ENCODE results near the gene UBXN10. TPM values are rescaled to one million over a fixed set of nuclear protein-coding genes. Genes with fewer than 3 reads are reported as not detected.
A peak's percentile ranks its signal among the peaks of the same experiment; 100 is the strongest.

UBXN10 gene
- total and polyA plus RNA-seq, 4 experiments from 2014 or later, result 0.06 to 0.78 (median 0.39) TPM

GRCh38 chr1:20183616-20184271 lies 2.2 kb upstream of the UBXN10 start:
- ChIA-PET CTCF (ENCODE audit: partially characterized antibody) (interaction anchor here (1.1 to 1.6 kb wide), 5 partner anchors 10 to 32 kb away, joined by 3 to 6 read pairs (median 5); no protein-coding TSS in a partner anchor), POLR2A (ENCODE audit: partially characterized antibody) (no interaction called here)
- Mint-ChIP-seq H3K4me3 (peak overlapping the region in 7 of 8 donors; percentile 7 to 89 (median 41)), H3K4me1 (peaks cover 36 to 53% (median 44%) of the 10 kb centered on the region in 4 donors), H3K9me3 (no peaks in the 10 kb centered on the region), H3K27ac (peak overlapping the region in 5 of 7 donors; percentile 44 to 80 (median 77)), H3K27me3 (peaks cover 0 to 2% of the 10 kb centered on the region in 2 donors), H3K36me3 (no peaks in the 10 kb centered on the region)
- intact Hi-C loops (cut with micrococcal nuclease), result no loop called here
- no peaks in the 10 kb centered on the region for H3K36me3 ChIP-seq (ENCODE audit: insufficient read depth, low read length)
- H3K4me3 ChIP-seq (ENCODE audit: low read length in 2 of 2), result no peak overlapping the region
- no peak overlapping the region for H3K27ac ChIP-seq (ENCODE audit: low read depth, low read length)
- no peaks in the 10 kb centered on the region for H3K9me3 ChIP-seq (ENCODE audit: control insufficient read depth in 1 of 2, low read length in 2 of 2)
- peaks cover 42% of the 10 kb centered on the region for H3K4me1 ChIP-seq (ENCODE audit: insufficient read depth, low read length)
- DNase-seq, result no peak
- H3K27me3 ChIP-seq (ENCODE audit: insufficient read depth, low read length), result no peaks in the 10 kb centered on the region

- H3K4me3 Mint-ChIP-seq, result peak overlapping the region in 7 of 8 donors; percentile 0 to 89 (median 85)
- no peaks in the 10 kb centered on the region for H3K36me3 Mint-ChIP-seq
- intact Hi-C loops (cut with micrococcal nuclease), result no loop called here
- no peaks in the 10 kb centered on the region for H3K9me3 ChIP-seq (ENCODE audit: control insufficient read depth in 1 of 2, low read length in 2 of 2)
- CTCF ChIA-PET (ENCODE audit: partially characterized antibody), result interaction anchor here (1.1 to 1.4 kb wide), 2 partner anchors 9 to 10 kb away, joined by 4 to 5 read pairs; no protein-coding TSS in a partner anchor
- no peaks in the 10 kb centered on the region for H3K27me3 ChIP-seq (ENCODE audit: insufficient read depth, low read length)
- peaks cover 47% of the 10 kb centered on the region for H3K4me1 ChIP-seq (ENCODE audit: insufficient read depth, low read length)
- H3K27ac Mint-ChIP-seq, result peak overlapping the region in 6 of 7 donors; percentile 34 to 80 (median 48)
- POLR2A ChIA-PET (ENCODE audit: partially characterized antibody), result no interaction called here
- H3K27ac ChIP-seq (ENCODE audit: low read depth, low read length), result no peak overlapping the region
- no peaks in the 10 kb centered on the region for H3K36me3 ChIP-seq (ENCODE audit: insufficient read depth, low read length)
- H3K4me3 ChIP-seq (ENCODE audit: low read length in 2 of 2), result no peak overlapping the region
- no peak for DNase-seq
- no peaks in the 10 kb centered on the region for H3K9me3 Mint-ChIP-seq
- peaks cover 0 to 3% of the 10 kb centered on the region in 2 donors for H3K27me3 Mint-ChIP-seq
- H3K4me1 Mint-ChIP-seq, result peaks cover 36 to 59% (median 45%) of the 10 kb centered on the region in 4 donors
Observed at GRCh38 chr1:20184481-20184900, 1.4 kb upstream of the UBXN10 start.

- H3K4me3 ChIP-seq (ENCODE audit: low read length in 2 of 2), result peak overlapping the region; percentile 49 to 56
- H3K36me3 ChIP-seq (ENCODE audit: insufficient read depth, low read length), result no peaks in the 10 kb centered on the region
- Mint-ChIP-seq H3K4me1 (peaks cover 35 to 59% (median 45%) of the 10 kb centered on the region in 4 donors), H3K36me3 (no peaks in the 10 kb centered on the region), H3K27me3 (peaks cover 0 to 3% of the 10 kb centered on the region in 2 donors), H3K9me3 (no peaks in the 10 kb centered on the region), H3K27ac (peak overlapping the region; percentile 77 to 90 (median 84)), H3K4me3 (peak overlapping the region; percentile 80 to 89 (median 86))
- H3K4me1 ChIP-seq (ENCODE audit: insufficient read depth, low read length), result peaks cover 47% of the 10 kb centered on the region
- no peaks in the 10 kb centered on the region for H3K9me3 ChIP-seq (ENCODE audit: control insufficient read depth in 1 of 2, low read length in 2 of 2)
- no peaks in the 10 kb centered on the region for H3K27me3 ChIP-seq (ENCODE audit: insufficient read depth, low read length)
- intact Hi-C loops (cut with micrococcal nuclease), result no loop called here
- peak overlapping the region; percentile 35 for H3K27ac ChIP-seq (ENCODE audit: low read depth, low read length)
- DNase-seq, result peak; percentile 64 to 81 (median 71)
- ChIA-PET CTCF (ENCODE audit: partially characterized antibody) (interaction anchor here (1.4 kb wide), 1 partner anchor 9 kb away, joined by 4 read pairs; no protein-coding TSS in a partner anchor), POLR2A (ENCODE audit: partially characterized antibody) (no interaction called here)
Observed at GRCh38 chr1:20184997-20185833, 681 bp upstream of the UBXN10 start.

GRCh38 chr1:20187103-20187812 lies 1.4 kb downstream of the UBXN10 start:
- no peaks in the 10 kb centered on the region for H3K36me3 Mint-ChIP-seq
- peaks cover 35 to 59% (median 45%) of the 10 kb centered on the region in 4 donors for H3K4me1 Mint-ChIP-seq
- no peak overlapping the region for H3K27ac ChIP-seq (ENCODE audit: low read depth, low read length)
- DNase-seq, result peak; percentile 17 to 53 (median 33)
- intact Hi-C loops (cut with micrococcal nuclease), result no loop called here
- H3K27me3 ChIP-seq (ENCODE audit: insufficient read depth, low read length), result no peaks in the 10 kb centered on the region
- POLR2A ChIA-PET (ENCODE audit: partially characterized antibody), result interaction anchor here (0.6 to 1.8 kb wide), 4 partner anchors 9 to 136 kb away, joined by 3 to 5 read pairs (median 3); no protein-coding TSS in a partner anchor
- H3K9me3 Mint-ChIP-seq, result no peaks in the 10 kb centered on the region
- CTCF ChIA-PET (ENCODE audit: partially characterized antibody), result interaction anchor here (1.0 to 3.0 kb wide), 3 partner anchors 9 to 26 kb away, joined by 4 to 13 read pairs (median 4); no protein-coding TSS in a partner anchor
- peak overlapping the region in 6 of 7 donors; percentile 4 to 88 (median 72) for H3K27ac Mint-ChIP-seq
- H3K4me3 ChIP-seq (ENCODE audit: low read length in 2 of 2), result peak overlapping the region in 1 of 2 donors; percentile 13
- no peaks in the 10 kb centered on the region for H3K9me3 ChIP-seq (ENCODE audit: control insufficient read depth in 1 of 2, low read length in 2 of 2)
- peaks cover 47% of the 10 kb centered on the region for H3K4me1 ChIP-seq (ENCODE audit: insufficient read depth, low read length)
- peak overlapping the region; percentile 75 to 92 (median 84) for H3K4me3 Mint-ChIP-seq
- peaks cover 0 to 3% of the 10 kb centered on the region in 2 donors for H3K27me3 Mint-ChIP-seq
- no peaks in the 10 kb centered on the region for H3K36me3 ChIP-seq (ENCODE audit: insufficient read depth, low read length)

GRCh38 chr1:20187813-20188454 lies 2.0 kb downstream of the UBXN10 start:
- Histone ChIP-seq H3K4me3 (ENCODE audit: low read length in 2 of 2) (peak overlapping the region in 1 of 2 donors; percentile 13), H3K9me3 (ENCODE audit: control insufficient read depth in 1 of 2, low read length in 2 of 2) (no peaks in the 10 kb centered on the region), H3K4me1 (ENCODE audit: insufficient read depth, low read length) (peaks cover 47% of the 10 kb centered on the region), H3K36me3 (ENCODE audit: insufficient read depth, low read length) (no peaks in the 10 kb centered on the region), H3K27me3 (ENCODE audit: insufficient read depth, low read length) (no peaks in the 10 kb centered on the region), H3K27ac (ENCODE audit: low read depth, low read length) (no peak overlapping the region)
- H3K4me3 Mint-ChIP-seq, result peak overlapping the region in 6 of 8 donors; percentile 9 to 92 (median 66)
- peaks cover 0 to 3% of the 10 kb centered on the region in 2 donors for H3K27me3 Mint-ChIP-seq
- H3K27ac Mint-ChIP-seq, result peak overlapping the region in 3 of 7 donors; percentile 23 to 47 (median 40)
- DNase-seq, result no peak
- H3K9me3 Mint-ChIP-seq, result no peaks in the 10 kb centered on the region
- CTCF ChIA-PET (ENCODE audit: partially characterized antibody), result interaction anchor here (1.0 to 3.0 kb wide), 4 partner anchors 8 to 31 kb away, joined by 3 to 13 read pairs (median 4); no protein-coding TSS in a partner anchor
- intact Hi-C loops (cut with micrococcal nuclease), result no loop called here
- POLR2A ChIA-PET (ENCODE audit: partially characterized antibody), result interaction anchor here (0.6 to 1.8 kb wide), 3 partner anchors 8 to 25 kb away, joined by 3 to 5 read pairs (median 3); no protein-coding TSS in a partner anchor
- H3K36me3 Mint-ChIP-seq, result no peaks in the 10 kb centered on the region
- peaks cover 35 to 59% (median 45%) of the 10 kb centered on the region in 4 donors for H3K4me1 Mint-ChIP-seq

- H3K9me3 ChIP-seq (ENCODE audit: control insufficient read depth in 1 of 2, low read length in 2 of 2), result no peaks in the 10 kb centered on the region
- H3K27me3 ChIP-seq (ENCODE audit: insufficient read depth, low read length), result no peaks in the 10 kb centered on the region
- no peaks in the 10 kb centered on the region for H3K36me3 ChIP-seq (ENCODE audit: insufficient read depth, low read length)
- Mint-ChIP-seq H3K9me3 (no peaks in the 10 kb centered on the region), H3K4me1 (peaks cover 34 to 57% (median 44%) of the 10 kb centered on the region in 4 donors), H3K4me3 (peak overlapping the region in 2 of 8 donors; percentile 0 to 77), H3K27ac (peak overlapping the region in 2 of 7 donors; percentile 40 to 43), H3K36me3 (no peaks in the 10 kb centered on the region), H3K27me3 (peaks cover 0 to 3% of the 10 kb centered on the region in 2 donors)
- H3K4me3 ChIP-seq (ENCODE audit: low read length in 2 of 2), result no peak overlapping the region
- CTCF ChIA-PET (ENCODE audit: partially characterized antibody), result interaction anchor here (1.0 to 3.0 kb wide), 3 partner anchors 8 to 31 kb away, joined by 3 to 13 read pairs (median 3); no protein-coding TSS in a partner anchor
- H3K27ac ChIP-seq (ENCODE audit: low read depth, low read length), result no peak overlapping the region
- intact Hi-C loops (cut with micrococcal nuclease), result no loop called here
- H3K4me1 ChIP-seq (ENCODE audit: insufficient read depth, low read length), result peaks cover 47% of the 10 kb centered on the region
- no peak for DNase-seq
- POLR2A ChIA-PET (ENCODE audit: partially characterized antibody), result interaction anchor here (1.8 kb wide), 1 partner anchor 8 kb away, joined by 5 read pairs; no protein-coding TSS in a partner anchor
Observed at GRCh38 chr1:20188455-20188817, 2.5 kb downstream of the UBXN10 start.

Measured in CD4-positive, alpha-beta memory T cell (primary cell).